Keratinocyte (primary cell): Measurements from ENCODE around the gene RRAGD. TPM values are rescaled to one million over a fixed set of nuclear protein-coding genes. Genes with fewer than 3 reads are reported as not detected.

Source experiments
- DNase-seq: peaks from one replicate; pipeline ENCODE4 v3.0.0-alpha.2; 2011; ENCODE audit warnings: low read depth, missing footprints, low spot score
- FAIRE-seq: peaks from 2 replicates; lab custom pipeline; 2011; peaks lifted over from hg19 to GRCh38; lab: Jason Lieb, UNC
- H2AFZ ChIP-seq: 2 replicates; pipeline ENCODE4 v1.6.0; 2012; ENCODE audit warnings: low read length, control low read depth, inconsistent platforms; ENCODE audit not compliant: control insufficient read depth
- H3K27ac ChIP-seq: 2 replicates; pipeline ENCODE4 v1.5.1; 2011; ENCODE audit warnings: low read length; ENCODE audit not compliant: control insufficient read depth, insufficient read depth
- H3K27me3 ChIP-seq: 3 replicates; pipeline ENCODE4 v1.6.0; 2011; ENCODE audit warnings: low read length; ENCODE audit not compliant: control insufficient read depth, insufficient read depth; ENCODE audit errors: extremely low read depth
- H3K36me3 ChIP-seq, 2 experiments: 2 replicates in 1 of 2; 3 replicates in 1 of 2; pipeline ENCODE4 v1.5.1; 2011; ENCODE audit warnings: low read length in 2 of 2, mild to moderate bottlenecking in 1 of 2; ENCODE audit not compliant: control insufficient read depth in 2 of 2, insufficient read depth in 2 of 2; ENCODE audit errors: extremely low read depth in 1 of 2
- H3K4me1 ChIP-seq: 3 replicates; pipeline ENCODE4 v1.5.1; 2011; ENCODE audit warnings: low read length; ENCODE audit not compliant: control insufficient read depth, insufficient read depth; ENCODE audit errors: extremely low read depth
- H3K4me2 ChIP-seq: 3 replicates; pipeline ENCODE4 v1.6.0; 2011; ENCODE audit warnings: low read depth, low read length; ENCODE audit not compliant: control insufficient read depth, insufficient read depth; ENCODE audit errors: extremely low read depth
- H3K4me3 ChIP-seq, 3 experiments: fragments of 200-600 bp in 1 of 3; sonication (generic) in 1 of 3; 2 replicates in 2 of 3; 3 replicates in 1 of 3; pipeline ENCODE4 v1.5.1; 2011 to 2016; ENCODE audit warnings: low read length in 3 of 3, mild to moderate bottlenecking in 3 of 3, control low read depth in 2 of 3, inconsistent platforms in 1 of 3, low read depth in 1 of 3, mixed read lengths in 1 of 3, mixed run types in 1 of 3, moderate library complexity in 1 of 3; ENCODE audit not compliant: control insufficient read depth in 2 of 3, insufficient read depth in 2 of 3; ENCODE audit errors: extremely low read depth in 1 of 3
- H3K79me2 ChIP-seq: 2 replicates; pipeline ENCODE4 v1.6.0; 2012; ENCODE audit warnings: low read length; ENCODE audit not compliant: control insufficient read depth, insufficient read depth
- H3K9ac ChIP-seq: 3 replicates; pipeline ENCODE4 v1.6.0; 2011; ENCODE audit warnings: low read length; ENCODE audit not compliant: control insufficient read depth, insufficient read depth; ENCODE audit errors: extremely low read depth
- H3K9me1 ChIP-seq: 3 replicates; pipeline ENCODE4 v1.6.0; 2011; ENCODE audit warnings: low read length; ENCODE audit not compliant: control insufficient read depth, insufficient read depth; ENCODE audit errors: extremely low read depth
- H3K9me3 ChIP-seq: 2 replicates; pipeline ENCODE4 v1.5.1; 2012; ENCODE audit warnings: low read depth, low read length; ENCODE audit not compliant: control insufficient read depth
- H4K20me1 ChIP-seq: 3 replicates; pipeline ENCODE4 v1.6.0; 2011; ENCODE audit warnings: low read length; ENCODE audit not compliant: control insufficient read depth, insufficient read depth; ENCODE audit errors: extremely low read depth
- CTCF ChIP-seq, 3 experiments: IDR thresholded peaks in 1 of 3; conservative IDR thresholded peaks in 1 of 3; optimal IDR thresholded peaks in 1 of 3; 2 replicates in 2 of 3; 3 replicates in 1 of 3; pipeline versions ENCODE3 to v1.5.1; 2011; ENCODE audit warnings: low read length in 3 of 3, mild to moderate bottlenecking in 3 of 3, moderate library complexity in 2 of 3, control low read depth in 1 of 3, inconsistent platforms in 1 of 3; ENCODE audit not compliant: insufficient read depth in 2 of 3; ENCODE audit errors: extremely low read depth in 1 of 3
- EZH2 ChIP-seq: IDR thresholded peaks from one replicate; pipeline ENCODE4 v1.6.1; 2012; ENCODE audit warnings: inconsistent platforms, mild to moderate bottlenecking, low read length, moderate library complexity
- dilution Hi-C: fragments of 300-500 bp; cut with MboI; formaldehyde crosslinking; loops from one replicate; pipeline ENCODE4 v1.7.0; 2020; ENCODE audit warnings: low sequenced_read_pairs; ENCODE audit not compliant: extremely low pct_ligation_motif_present
- polyA plus RNA-seq, 5 experiments: library from polyadenylated mRNA; depleted of rRNA in 3 of 5; stranded (reverse) in 3 of 5; stranded (forward) in 1 of 5; unstranded in 1 of 5; fragments of >200 nt; gene quantifications; 1 replicate in 1 of 5; 2 replicates in 3 of 5; 3 replicates in 1 of 5; pipeline versions ENCODE4 v1.2.1 to v1.2.3, GENCODE V29; 2011 to 2012; ENCODE audit warnings: missing spikeins in 2 of 5, low read depth in 1 of 5, low replicate concordance in 1 of 5

The RRAGD gene
- polyA plus RNA-seq, 1 donor (not counting 4 experiments of a cell fraction or from before 2014, with no cell fraction given): 0.18 TPM

GRCh38 chr6:89346433-89346832 lies 65.6 kb downstream of the RRAGD start:
- TF ChIP-seq EZH2 (no peak), CTCF (optimal IDR thresholded peaks at IDR 0.05 in 1 of 3, IDR thresholded peaks at IDR 0.05 in 1 of 3, conservative IDR thresholded peaks at IDR 0.05 in 1 of 3; ENCODE audit: extremely low read depth in 1 of 3, insufficient read depth in 2 of 3, low read length in 3 of 3) (no peak)
- no peaks in the 10 kb centered on the region for H4K20me1 ChIP-seq
- no peak for FAIRE-seq
- H3K9me1 ChIP-seq: no peaks in the 10 kb centered on the region
- H3K27ac ChIP-seq: no peak overlapping the region
- H3K4me1 ChIP-seq: peaks cover 7% of the 10 kb centered on the region
- no peaks in the 10 kb centered on the region for H3K9me3 ChIP-seq
- no peak for DNase-seq
- dilution Hi-C loops: no loop called here
- no peak overlapping the region for H3K4me2 ChIP-seq
- H3K4me3 ChIP-seq: no peak overlapping the region
- no peak overlapping the region for H2AFZ ChIP-seq
- no peaks in the 10 kb centered on the region for H3K27me3 ChIP-seq
- peaks cover 30% of the 10 kb centered on the region for H3K79me2 ChIP-seq
- H3K9ac ChIP-seq: no peak overlapping the region
- peaks cover 0 to under 1% of the 10 kb centered on the region in 2 experiments for H3K36me3 ChIP-seq

- Histone ChIP-seq H3K27ac (no peak overlapping the region), H3K9ac (no peak overlapping the region), H4K20me1 (no peaks in the 10 kb centered on the region), H3K4me2 (no peak overlapping the region), H3K79me2 (peaks cover 2% of the 10 kb centered on the region), H3K9me3 (no peaks in the 10 kb centered on the region), H3K36me3 (peaks cover 0 to 7% of the 10 kb centered on the region in 2 experiments), H3K27me3 (no peaks in the 10 kb centered on the region), H3K9me1 (no peaks in the 10 kb centered on the region), H3K4me3 (no peak overlapping the region), H3K4me1 (no peaks in the 10 kb centered on the region), H2AFZ (no peak overlapping the region)
- TF ChIP-seq EZH2: no peak
- no peak for TF ChIP-seq CTCF (optimal IDR thresholded peaks at IDR 0.05 in 1 of 3, IDR thresholded peaks at IDR 0.05 in 1 of 3, conservative IDR thresholded peaks at IDR 0.05 in 1 of 3; ENCODE audit: extremely low read depth in 1 of 3, insufficient read depth in 2 of 3, low read length in 3 of 3)
- no peak for FAIRE-seq
- dilution Hi-C loops: no loop called here
- DNase-seq: no peak
Measured at GRCh38 chr6:89339565-89339964, 72.5 kb downstream of the RRAGD start.
